Stimulated activated CD8-positive, alpha-beta memory T cell treated with anti-CD3 and anti-CD28 coated beads, Interleukin-2, amount 100 ng/mL, for 1 hour (primary cell): ENCODE measurements around the gene DTNA.

ENCODE experiments used
- DNase-seq, 2 donors: peaks; one replicate each; pipeline ENCODE4 v3.0.0-alpha.2; 2020; ENCODE audit warnings: low read depth in 2 of 2

Gene DTNA

GRCh38 chr18:34806527-34806926 is 96.4 kb downstream of the DTNA start:
- no peak for DNase-seq

- DNase-seq: no peak
Measured at GRCh38 chr18:34807106-34807796, 97.2 kb downstream of the DTNA start.

- no peak for DNase-seq
Measured at GRCh38 chr18:34808389-34808788, 98.3 kb downstream of the DTNA start.

- DNase-seq: no peak
Measured at GRCh38 chr18:34809451-34810072, 99.5 kb downstream of the DTNA start.

- DNase-seq: no peak
Measured at GRCh38 chr18:34816183-34816582, 106.1 kb downstream of the DTNA start.

GRCh38 chr18:34817636-34818035 is 107.5 kb downstream of the DTNA start:
- DNase-seq: no peak

GRCh38 chr18:34818064-34818463 is 108.0 kb downstream of the DTNA start:
- no peak for DNase-seq

GRCh38 chr18:34820360-34821065 is 110.4 kb downstream of the DTNA start:
- DNase-seq: no peak

GRCh38 chr18:34821669-34822210 is 111.6 kb downstream of the DTNA start:
- no peak for DNase-seq

- no peak for DNase-seq
Measured at GRCh38 chr18:34828093-34828492, 118.0 kb downstream of the DTNA start.

- no peak for DNase-seq
Measured at GRCh38 chr18:34834897-34835296, 124.8 kb downstream of the DTNA start.

GRCh38 chr18:34835466-34835865 is 125.4 kb downstream of the DTNA start:
- DNase-seq: no peak

GRCh38 chr18:34837769-34838272 is 127.7 kb downstream of the DTNA start:
- no peak for DNase-seq

GRCh38 chr18:34838669-34839068 is 128.6 kb downstream of the DTNA start:
- DNase-seq: no peak

GRCh38 chr18:34840256-34840826 is 130.2 kb downstream of the DTNA start:
- DNase-seq: no peak

GRCh38 chr18:34841891-34842290 is 131.8 kb downstream of the DTNA start:
- no peak for DNase-seq

GRCh38 chr18:34844072-34844471 is 134.0 kb downstream of the DTNA start:
- DNase-seq: no peak

- DNase-seq: no peak
Measured at GRCh38 chr18:34844732-34845459, 134.8 kb downstream of the DTNA start.

- no peak for DNase-seq
Measured at GRCh38 chr18:34847408-34847807, 137.3 kb downstream of the DTNA start.

GRCh38 chr18:34848156-34848555 is 138.1 kb downstream of the DTNA start:
- no peak for DNase-seq

GRCh38 chr18:34848695-34849094 is 138.6 kb downstream of the DTNA start:
- no peak for DNase-seq

- no peak for DNase-seq
Measured at GRCh38 chr18:34857320-34857719, 147.2 kb downstream of the DTNA start.
